NOMO-1 treated with DMSO at 0.1 percent for 48 hours (cell line): ENCODE results near the gene MGAT4C.
"Not testable (repeated sequence)": the region's sequence is repeated elsewhere in the genome, so short reads cannot be mapped to it uniquely, and the experiment has no call there.

ENCODE experiments used
- DNase-seq: peaks from one replicate; lab custom pipeline; 2025; ENCODE audit not compliant: unreplicated experiment; lab: John Stamatoyannopoulos, UW

MGAT4C gene

DNA sequence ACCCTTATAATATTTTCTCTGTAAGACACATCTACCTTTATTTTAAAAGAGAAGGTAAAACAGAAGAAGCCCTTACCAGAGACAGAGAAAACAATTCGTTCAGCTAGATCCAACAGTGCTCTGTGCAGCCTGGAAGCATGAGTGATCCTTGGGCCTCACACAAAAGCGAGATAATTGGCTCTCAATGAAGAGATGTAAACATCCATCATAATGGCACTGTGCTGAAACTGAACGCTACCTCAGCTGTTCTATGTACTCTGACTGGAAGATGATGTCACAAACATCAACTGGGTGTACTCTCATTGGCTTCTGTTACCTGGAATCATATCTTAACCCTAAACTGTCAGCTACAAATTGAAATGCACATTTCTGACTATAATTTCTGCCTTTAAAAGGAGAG is at the start of gene MGAT4C:
TSS of gene MGAT4C (minus strand) at position 229 of the 400 bp plus-strand sequence.
- DNase-seq = no peak

DNA sequence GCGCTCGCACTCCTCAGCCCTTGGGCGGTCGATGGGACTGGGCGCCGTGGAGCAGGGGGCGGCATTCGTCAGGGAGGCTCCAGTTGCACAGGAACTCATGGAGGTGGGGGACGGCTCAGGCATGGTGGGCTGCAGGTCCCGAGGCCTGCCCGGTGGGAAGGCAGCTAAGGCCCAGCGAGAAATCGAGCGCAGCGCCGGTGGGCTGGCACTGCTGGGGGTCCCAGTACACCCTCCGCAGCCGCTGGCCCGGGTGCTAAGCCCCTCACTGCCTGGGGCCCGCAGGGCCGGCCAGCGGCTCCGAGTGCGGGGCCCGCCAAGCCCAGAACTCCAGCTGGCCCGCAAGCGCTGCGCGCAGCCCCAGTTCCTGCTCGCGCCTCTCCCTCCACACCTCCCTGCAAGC is 40.2 kb upstream of the MGAT4C start:
- not testable (repeated sequence) for DNase-seq

DNA sequence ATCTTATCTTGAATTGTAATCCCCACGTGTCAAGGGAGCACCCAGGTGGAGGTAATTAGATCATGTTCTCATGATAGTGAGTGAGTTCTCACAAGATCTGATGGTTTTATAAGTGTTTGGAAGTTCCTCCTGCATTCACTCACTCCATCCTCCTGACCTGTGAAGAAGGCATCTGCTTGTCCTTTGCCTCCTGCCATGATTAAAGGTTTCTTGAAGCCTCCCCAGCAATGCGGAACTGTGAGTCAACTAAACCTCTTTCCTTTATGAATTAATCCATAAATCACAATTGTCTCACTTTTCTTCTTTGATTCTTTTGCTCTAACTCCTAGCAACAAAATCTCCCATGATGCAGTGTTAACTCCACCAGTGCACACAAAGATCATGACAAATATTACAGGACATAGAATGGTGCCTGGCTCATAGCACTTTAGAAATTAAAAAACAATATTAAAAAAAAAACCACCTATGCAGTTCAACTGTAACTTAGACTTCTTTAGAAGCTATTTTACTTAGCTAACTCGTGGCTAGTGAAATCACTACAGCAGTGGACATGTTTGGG is 37.6 kb upstream of the MGAT4C start:
- no peak for DNase-seq

DNA sequence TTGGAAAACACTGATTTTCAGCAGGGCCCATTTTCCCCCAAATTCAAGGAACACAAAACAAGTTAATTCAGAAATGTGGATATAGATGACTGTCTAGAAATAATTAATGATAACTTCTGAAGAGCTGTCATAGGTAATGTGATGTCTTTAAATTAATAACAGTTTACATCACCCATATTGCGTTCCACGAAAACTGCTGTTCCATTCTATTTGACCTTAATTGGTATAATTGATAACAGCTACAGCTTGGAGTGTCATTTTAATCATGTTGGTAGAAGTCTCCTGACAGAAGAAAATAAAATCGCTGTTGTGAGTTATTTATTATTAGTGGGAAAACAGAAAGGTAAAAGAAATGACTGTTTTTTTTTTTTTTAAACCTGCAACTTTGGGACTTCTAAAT is 36.3 kb upstream of the MGAT4C start:
- no peak for DNase-seq

DNA sequence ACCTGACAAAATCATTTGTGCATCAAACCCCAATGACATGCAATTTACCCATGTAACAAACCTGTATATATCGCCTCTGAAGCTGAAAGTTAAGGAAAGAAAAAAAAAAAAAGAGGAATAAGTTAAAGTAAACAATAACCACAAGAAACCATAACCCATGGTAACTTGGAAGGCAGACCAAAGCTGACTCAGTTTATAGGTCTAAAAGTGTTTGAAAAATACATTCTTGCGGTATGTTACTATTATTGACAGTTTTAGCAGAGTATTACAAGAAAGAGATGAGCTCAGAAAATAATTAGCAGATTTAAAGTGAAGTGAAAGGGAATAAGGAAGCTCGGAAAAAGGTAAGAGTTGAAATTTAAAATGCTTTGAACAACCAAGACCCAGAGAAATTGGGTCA is 34.4 kb upstream of the MGAT4C start:
- DNase-seq = no peak

DNA sequence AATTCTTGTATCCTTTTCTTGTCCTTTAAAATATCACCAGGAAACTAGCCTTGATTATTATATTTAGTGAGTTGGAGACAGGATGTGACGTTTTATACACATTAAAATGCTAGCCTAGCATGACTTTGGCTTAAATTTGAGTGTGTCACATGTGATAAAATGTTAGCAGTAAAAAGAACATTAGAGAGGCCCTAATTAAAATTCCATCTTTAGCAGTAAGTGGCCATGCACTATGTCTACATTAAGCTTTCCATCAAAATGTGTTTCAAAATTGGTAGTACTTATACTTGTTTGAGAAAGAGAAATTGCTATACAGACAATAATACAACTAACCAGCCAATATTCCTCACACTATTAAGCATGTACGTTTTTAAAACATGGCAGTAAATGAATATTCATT is 29.9 kb upstream of the MGAT4C start:
- DNase-seq = no peak

DNA sequence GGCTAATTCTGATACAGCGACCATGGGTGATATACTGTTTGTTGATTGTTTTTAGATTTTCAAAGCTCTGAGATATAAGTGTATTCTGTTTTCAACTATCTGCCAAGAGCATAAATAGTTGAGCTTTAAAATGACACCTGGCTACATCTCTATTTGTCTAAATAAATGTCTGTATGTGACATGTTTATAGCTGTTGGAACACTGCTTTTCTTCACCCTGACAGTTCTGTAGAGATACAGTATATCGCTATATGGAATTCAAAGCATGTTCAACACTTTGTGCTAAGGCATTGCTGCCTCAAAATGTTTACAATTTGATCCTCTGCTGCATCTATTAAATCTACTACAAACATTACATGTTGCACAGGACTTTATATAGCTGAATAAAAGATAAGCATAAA is 27.4 kb upstream of the MGAT4C start:
- DNase-seq = no peak

DNA sequence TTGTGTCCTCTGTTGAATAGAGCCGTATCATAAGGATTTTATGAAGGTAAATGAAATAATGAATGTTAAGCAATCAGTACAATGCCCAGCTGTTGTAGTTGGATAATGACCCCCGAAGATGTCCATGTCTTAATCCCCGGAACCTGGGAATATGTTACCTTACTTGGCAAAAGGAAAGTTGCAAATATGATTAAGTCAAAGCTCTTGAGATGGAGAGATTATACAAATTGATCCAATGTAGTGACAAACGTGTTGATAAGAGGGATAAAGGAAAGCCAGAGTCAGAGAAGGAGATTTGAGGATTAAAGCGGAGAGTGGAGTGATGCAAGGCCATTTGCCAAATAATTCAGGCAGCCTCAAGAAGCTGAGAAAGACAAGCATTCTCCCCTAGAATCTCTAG is 19.2 kb upstream of the MGAT4C start:
- no peak for DNase-seq

DNA sequence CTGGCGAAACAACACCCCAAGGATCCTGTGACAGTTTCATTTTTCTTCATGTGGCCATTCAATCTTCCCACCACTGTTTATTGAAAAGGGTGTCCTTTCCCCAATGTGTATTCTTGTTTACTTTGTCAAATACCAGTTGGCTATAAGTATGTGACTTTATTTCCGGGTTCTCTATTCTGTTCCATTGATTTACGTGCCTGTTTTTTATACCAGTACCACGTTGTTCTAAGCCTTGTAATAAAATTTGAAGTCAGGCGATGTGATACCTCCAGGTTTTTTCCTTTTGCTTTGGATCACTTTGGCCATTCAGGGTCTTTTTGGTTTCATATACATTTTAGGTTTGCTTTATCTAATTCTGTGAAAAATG is 9.1 kb upstream of the MGAT4C start:
- DNase-seq = no peak

DNA sequence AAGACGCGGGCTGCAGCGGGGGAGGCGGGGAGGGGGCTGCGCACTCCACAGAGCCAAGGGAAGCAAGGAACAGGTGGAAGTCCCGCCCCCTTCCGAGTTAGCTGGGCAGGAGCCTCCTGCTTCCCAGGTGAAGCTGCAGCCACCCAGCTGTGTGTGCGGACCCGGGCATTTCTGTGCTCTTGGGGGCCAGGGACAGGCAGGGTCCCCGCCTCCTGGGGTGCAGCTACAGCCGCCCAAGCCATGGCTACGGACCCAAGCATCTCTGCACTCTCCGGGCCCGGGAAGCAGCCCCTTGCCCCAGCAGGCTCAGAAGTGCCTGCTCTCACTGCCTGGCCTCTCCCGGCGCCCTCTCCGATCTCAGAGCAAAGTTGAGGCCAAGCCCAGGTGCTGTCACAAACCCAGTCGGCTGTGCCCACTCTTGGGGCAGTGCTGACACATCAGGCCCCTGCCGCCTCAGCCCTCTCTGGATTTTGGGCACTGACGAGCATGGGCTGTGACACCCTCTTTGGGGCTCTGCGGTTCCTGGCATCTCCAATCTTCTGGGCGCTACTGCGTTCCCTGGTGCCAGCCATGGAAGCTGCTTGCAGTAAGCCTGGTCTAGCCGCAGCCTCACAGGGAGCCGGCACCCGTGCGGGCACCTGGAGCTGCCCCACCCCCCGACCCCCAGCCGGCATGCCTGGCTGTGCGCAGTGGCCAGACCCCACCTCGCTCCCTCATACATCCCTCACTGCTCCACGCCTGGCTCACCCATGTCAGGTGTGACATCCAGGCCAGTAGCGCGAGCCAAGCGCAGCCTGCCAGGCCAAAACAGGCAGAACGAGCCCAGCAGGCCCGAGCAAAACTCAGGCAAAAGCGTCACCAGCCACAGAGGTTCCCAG is 8.5 kb upstream of the MGAT4C start:
- DNase-seq = no peak

DNA sequence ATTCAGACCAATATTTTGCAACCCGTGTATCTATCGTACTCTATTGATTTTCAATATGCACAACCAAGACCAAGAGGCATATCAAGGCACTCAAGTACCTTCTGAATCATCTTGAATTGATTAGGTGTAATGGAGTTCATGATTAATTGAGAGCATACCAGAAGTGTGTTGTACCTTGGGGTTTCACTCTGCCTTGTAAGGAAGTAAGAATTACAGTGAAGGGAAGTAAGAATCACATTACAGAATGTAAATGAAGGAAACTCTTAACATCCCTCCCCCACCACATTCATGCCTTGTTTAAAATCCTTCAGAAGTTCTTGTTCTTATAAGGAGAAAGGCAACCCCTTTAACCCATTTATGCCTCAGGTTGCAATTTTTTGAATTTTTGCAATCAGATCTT is 5.4 kb upstream of the MGAT4C start:
- peak; percentile 73 for DNase-seq

DNA sequence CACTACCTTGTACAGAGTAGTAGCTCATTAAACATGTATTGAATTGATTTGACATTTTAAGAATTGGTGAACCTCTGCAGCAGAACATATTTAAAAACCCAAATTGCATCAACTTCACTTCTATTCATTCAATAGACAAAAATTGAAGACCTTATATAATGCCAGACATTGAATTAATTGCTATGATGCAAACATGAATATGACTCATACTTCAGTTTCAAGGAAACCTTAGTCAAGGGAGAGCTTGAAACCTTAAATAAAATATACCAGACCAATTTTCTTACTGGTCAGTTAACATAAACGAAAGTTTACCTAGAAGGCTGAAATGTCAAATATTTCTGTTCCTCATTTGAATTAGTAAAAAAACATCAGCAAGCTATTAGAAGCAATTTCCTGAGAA is 5.0 kb upstream of the MGAT4C start:
- peak; percentile 42 for DNase-seq

DNA sequence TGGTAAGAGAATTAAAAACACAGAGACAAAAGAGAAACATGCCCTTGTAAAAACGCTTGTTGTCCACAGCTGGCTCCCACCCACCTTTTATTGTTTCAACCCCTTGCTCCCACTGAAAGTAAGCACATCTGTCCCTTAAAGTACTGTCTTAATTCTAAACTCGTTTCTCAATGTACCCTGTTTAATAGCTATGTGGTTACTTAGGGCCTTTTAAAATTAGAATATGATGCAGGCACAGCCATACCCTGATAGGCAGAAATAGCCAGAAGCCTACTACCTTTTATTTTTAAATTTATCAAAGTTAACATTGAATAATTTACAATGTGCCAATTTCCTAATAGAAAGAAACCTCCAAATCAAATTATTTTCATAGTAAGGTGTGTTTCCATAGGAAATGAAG is 4.0 kb upstream of the MGAT4C start:
- no peak for DNase-seq

DNA sequence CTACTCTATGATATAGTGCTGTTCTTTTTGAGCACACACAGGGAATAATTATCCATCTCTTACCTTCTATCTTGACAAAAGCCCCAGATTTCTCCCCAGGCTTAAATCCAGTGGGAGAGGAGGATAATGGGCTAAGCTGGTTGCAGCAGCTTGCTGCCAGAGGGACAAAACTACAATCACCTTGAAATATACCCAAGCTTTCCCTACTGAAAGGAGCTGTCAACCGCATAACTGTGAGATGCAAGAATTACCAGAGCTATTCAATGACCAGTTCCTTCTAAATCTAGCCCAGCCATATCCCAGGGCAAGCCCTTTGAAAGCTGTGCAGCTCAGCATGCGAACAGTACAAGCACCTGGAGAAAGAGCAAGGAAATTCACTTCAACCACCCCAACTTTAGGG is 943 bp upstream of the MGAT4C start:
- DNase-seq = no peak

DNA sequence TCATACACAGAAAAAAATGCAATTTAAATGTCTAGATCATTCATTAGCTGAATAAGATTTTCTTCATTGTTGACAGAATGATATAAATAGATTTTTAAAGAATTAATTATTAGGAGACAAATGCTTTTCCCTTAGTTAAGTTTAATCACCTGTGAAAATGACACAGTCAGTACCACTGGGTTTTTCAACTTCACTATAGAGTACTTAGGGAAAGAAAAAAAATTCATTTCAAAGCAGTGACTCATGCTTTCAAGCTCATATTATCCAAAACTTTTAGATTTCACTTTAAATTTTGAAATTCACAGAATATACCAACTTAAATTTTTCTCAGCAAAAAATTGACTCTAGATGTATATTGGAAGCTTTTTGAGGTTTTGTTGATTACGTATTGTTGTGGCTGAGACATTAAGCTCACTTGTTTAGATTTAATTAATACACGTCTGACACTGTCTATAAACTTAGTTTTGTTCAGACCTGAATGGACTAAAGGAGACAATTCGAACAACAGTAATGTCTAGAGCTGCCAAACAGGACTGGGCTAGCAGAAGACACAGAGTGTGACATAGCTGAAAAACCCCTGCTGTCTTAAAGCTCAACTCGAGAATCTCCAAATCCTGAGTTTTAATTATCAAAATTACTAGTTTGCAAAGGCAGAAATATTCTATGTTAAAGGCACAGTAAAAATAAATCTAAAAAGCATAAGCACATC is 1.6 kb downstream of the MGAT4C start:
- DNase-seq = no peak

DNA sequence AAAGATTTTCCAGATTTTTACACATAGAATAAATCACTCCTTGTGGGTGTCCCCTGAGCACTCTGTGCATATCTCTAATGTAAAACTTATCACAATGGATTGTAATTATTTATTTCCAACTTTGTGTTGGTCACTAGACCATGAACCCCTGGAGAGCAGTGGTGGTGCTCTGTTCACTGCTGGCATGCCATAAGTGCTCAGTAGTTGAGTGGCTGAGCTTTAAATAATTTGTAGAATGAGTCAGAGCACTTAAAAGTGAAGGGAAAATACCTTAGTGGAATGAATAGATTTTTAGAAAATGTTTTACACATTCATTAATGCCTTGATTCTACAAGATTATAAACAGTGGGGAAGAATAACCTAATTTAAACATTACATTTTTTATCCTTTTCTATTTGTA is 6.3 kb downstream of the MGAT4C start:
- no peak for DNase-seq

DNA sequence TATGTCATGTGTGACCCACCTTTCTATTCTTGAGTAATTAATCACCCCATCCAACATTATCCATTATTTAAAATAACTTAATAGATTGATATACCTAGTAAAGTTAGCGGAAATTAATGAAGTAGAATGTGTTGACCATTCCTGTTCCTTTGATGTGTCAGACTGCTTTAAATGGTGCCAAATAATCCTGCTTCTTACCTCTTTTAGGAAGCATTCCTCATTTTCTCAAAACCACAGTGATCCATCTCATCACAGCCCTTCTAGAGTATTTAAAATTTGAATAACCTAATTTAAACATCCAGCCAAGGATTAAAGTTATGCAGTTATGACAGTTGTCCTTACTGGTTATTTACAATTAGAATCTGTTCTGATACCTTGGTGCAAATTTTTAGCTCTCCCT is 6.9 kb downstream of the MGAT4C start:
- no peak for DNase-seq

DNA sequence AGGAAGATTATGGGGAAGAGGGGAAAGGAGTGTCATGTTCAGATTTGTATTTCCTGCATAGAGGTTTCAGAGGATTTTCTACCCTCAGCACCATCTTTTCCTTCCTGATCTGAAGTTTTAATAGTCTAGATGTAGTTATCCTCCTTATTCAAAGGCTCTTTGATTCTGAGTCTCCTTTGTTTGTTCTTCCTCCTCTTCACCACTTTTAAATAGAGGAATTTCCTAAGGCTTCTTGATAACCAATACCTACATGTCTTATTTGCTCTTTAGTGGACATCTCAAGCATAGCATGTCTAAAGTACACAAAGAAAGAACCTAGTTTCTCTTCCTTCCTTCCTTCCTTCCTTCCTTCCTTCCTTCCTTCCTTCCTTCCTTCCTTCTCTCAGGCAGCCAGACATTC is 8.3 kb downstream of the MGAT4C start:
- no peak for DNase-seq

DNA sequence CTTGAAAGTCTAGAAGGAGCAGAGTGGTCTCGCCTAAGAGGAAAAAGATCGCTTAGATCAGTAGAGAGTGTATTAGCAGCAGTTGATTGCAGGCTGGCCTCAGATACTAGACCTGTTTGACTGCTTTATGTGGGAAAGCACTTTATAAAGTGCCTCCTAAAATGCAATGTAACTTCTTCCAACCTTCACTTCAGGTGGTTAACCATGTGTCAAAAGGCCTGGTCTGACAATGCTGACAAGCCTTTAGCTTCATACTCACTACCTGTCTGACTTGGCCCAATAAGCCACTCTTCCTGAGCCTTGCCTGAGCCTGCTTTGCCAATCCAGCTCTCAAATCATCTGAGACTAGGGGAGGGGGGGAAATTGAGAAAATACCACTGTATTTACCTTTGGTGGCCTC is 14.6 kb downstream of the MGAT4C start:
- DNase-seq = no peak

DNA sequence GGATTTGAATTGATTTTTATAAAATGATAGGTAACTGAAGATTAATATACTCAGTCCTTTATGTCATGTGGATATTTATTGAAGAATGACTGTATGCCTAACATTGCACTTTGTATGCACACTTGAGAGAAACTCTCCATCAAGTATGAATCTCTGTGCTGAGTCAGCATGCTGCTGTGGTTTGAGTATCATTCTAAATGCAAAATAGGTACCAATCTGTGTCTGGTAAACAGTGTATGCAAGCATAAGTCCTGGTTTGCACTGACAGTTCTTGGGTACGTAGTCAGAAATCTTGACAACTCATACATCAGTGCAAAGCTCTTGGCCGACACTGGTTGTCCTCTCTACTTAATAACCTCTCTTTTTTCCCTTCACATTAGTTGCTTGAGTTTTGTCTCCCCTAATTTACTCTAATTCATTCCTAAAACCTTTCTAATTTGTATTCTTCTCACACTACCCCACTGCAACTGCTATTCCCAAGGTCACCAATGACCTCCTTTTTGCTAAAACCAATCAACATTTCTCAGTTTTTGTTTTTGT is 21.8 kb downstream of the MGAT4C start:
- DNase-seq = no peak

DNA sequence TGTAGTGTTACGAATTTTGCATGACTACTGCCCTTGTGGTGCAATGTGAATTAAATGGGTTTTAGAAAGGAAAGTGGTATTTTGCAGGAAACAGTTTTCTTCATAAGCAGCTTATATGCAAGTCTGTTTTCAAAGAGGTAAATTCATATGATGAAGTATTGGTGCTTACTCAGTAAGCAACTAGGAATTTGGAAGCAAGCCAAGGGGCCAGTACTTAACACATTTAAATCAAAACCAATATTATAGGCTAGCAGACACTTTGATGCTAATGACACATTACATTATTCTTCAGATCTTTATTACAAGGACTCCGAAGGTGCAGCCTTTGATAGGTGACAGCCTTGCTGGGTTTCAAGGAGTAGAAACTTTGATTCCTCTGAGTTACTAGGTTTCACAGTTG is 23.1 kb downstream of the MGAT4C start:
- no peak for DNase-seq

DNA sequence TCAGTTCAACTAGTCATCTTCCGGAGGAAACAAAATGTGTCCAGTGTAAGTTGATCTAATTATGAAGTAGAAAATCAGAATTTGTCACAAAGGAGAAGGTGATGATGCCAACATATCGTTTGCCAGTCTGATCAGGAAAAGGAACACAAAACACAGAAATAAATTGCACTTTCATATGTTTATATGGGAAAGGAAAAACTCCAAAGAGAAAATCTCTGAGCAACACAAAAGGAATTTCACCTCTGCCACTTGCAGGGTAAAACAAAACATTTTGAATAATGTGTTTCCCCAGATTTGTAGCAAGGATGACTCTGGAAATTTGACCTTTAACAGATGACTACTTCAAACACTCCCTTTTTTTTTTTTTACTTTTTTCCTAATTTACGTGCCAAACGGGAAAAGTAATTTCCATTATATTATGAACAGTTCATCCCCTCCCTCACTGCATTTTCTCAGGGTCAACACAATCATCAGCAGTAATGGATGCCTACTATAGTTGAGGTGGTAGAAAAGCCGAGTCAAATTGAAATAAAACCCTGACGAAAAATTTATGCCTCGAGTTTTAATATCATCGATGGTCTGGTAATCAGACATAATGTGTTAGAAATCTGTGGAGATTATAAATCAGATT is 25.6 kb downstream of the MGAT4C start:
- no peak for DNase-seq
